GM21723 (cell line): ENCODE results near the gene IGSF9B.
"Not testable (repeated sequence)": the region's sequence is repeated elsewhere in the genome, so short reads cannot be mapped to it uniquely, and the experiment has no call there.

Experiments
- ATAC-seq: cut with Tn5 transposase; IDR thresholded peaks from one replicate; pipeline ENCODE4 v1.9.1; 2021; ENCODE audit warnings: mild to moderate bottlenecking, moderate library complexity; ENCODE audit not compliant: unreplicated experiment

The IGSF9B gene, protein sequence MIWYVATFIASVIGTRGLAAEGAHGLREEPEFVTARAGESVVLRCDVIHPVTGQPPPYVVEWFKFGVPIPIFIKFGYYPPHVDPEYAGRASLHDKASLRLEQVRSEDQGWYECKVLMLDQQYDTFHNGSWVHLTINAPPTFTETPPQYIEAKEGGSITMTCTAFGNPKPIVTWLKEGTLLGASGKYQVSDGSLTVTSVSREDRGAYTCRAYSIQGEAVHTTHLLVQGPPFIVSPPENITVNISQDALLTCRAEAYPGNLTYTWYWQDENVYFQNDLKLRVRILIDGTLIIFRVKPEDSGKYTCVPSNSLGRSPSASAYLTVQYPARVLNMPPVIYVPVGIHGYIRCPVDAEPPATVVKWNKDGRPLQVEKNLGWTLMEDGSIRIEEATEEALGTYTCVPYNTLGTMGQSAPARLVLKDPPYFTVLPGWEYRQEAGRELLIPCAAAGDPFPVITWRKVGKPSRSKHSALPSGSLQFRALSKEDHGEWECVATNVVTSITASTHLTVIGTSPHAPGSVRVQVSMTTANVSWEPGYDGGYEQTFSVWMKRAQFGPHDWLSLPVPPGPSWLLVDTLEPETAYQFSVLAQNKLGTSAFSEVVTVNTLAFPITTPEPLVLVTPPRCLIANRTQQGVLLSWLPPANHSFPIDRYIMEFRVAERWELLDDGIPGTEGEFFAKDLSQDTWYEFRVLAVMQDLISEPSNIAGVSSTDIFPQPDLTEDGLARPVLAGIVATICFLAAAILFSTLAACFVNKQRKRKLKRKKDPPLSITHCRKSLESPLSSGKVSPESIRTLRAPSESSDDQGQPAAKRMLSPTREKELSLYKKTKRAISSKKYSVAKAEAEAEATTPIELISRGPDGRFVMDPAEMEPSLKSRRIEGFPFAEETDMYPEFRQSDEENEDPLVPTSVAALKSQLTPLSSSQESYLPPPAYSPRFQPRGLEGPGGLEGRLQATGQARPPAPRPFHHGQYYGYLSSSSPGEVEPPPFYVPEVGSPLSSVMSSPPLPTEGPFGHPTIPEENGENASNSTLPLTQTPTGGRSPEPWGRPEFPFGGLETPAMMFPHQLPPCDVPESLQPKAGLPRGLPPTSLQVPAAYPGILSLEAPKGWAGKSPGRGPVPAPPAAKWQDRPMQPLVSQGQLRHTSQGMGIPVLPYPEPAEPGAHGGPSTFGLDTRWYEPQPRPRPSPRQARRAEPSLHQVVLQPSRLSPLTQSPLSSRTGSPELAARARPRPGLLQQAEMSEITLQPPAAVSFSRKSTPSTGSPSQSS (N-terminal part only)

DNA sequence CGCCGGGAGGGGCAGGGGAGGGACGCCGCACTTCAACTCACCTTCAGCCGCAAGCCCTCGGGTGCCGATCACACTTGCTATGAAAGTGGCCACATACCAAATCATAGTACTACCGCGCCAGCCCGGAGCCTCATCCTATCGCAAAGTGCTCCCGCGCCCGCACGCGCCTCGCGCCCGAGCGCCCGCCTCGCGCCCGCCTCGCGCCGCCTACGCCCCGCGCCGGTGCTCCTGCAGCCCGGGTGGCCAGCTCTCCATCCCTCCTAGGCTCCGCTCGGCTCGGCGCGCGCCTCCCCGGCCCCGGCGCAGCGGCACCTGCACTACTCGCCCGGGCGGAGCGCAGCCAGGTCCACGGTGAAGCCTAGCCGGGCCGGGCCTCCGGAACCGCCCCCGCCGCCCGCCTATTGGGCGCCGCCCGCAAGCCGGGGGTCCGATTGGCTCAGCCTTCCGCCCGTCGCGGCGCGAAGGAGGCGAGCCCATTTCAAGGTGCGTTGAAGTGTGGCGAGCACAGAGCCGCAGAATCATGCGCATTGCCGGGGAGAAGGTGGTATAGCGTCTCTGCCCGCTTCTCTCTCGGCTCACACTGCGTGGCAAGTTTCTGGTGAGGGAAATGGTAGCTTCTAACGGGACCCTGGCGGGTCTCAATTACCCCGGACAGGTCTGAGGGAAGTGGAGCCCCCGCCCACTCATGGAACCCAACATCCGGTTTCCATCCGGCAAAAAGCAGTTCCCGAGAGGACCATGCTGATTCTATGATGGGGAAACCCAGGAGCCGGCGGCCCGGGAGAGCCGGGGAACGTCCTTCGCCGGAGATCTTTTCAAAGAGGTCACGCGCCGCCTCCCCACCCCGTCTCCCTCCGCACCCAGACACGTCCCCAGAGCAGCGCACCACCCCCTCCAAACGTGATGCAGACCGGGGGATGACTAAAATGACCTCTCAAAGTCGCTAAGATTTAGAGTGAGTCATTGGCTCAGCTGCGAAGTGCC, at the start of gene IGSF9B:
Gene IGSF9B, minus strand, starts transcription at position 319 of the 984 bp plus-strand sequence. Its CDS starts 214 bp downstream, at position 105.
- ATAC-seq = peak; percentile 98

DNA sequence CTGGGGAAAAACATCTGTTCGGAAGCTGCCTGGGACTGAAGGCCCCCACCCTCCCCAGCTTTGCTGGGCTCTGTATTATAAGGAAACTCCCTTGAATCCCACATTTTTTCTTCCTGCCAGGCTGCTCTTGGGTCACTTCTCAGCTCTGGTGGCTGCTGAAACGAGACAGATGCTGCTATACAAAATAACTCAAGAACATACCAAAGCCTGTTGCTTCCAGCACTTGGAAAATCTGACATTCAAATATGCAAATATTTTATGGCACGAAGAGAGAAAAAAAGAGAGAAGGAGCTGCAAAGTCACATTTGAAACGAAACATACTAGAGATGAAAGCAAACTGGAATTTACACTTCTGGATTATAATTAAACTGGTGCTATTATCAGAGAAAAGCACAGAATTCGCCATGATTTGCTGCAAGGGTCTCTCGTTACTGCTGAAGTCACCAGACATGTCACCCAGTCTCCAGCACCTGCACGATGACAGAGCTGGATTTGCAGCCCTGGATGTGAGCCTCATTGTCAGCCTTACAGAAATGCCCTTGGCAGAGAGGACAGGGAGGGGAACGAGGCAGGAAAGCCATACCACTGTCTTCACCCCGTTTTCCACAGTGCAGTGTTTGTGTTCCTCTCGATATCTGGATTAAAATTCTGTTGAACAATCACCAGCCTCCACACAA, 47.9 kb upstream of the IGSF9B start:
- ATAC-seq = no peak

DNA sequence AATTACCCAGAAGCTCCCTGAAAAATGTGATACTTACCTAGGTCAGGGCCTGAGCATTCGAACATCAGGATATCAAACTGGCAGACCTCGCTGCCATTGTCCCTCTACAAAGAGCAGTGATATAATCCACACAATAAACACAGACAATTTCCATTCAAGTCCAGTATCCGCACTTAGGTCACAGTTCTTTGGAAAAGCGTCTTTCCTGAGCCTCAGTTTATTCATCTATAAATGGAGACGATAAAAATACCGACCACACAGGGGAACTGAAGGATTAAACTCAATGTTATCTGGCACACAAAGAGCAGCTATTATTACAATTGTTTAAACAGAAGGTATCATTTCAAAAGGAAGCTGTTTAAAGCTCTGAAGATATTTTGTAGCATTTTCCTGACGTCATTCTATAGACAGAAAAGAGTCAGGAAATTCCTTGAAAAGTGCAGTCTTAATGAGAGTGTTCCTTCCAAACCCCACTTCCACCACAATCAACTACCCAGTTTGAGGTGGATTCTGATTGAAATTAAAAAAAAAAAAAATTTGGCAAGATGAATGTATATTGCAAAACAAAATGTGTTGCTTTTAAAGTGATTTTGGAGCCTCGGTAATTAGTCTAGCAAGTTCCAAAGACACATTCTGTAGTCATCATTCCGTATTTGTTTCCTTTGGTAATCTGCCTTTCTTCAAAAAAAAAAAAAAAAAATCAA, 47.2 kb upstream of the IGSF9B start:
- ATAC-seq = no peak

DNA sequence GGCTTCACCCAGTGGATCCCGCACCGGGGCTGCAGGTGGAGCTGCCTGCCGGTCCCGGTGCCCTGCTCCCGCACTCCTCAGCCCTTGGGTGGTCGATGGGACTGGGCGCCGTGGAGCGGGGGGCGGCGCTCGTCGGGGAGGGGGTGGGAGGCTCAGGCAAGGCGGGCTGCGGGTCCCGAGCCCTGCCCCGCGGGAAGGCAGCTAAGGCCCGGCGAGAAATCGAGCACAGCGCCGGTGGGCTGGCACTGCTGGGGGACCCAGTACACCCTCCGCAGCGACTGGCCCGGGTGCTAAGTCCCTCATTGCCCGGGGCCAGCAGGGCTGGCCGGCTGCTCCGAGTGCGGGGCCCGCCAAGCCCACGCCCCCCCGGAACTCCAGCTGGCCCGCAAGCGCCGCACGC, 46.1 kb upstream of the IGSF9B start:
- not testable (repeated sequence) for ATAC-seq

DNA sequence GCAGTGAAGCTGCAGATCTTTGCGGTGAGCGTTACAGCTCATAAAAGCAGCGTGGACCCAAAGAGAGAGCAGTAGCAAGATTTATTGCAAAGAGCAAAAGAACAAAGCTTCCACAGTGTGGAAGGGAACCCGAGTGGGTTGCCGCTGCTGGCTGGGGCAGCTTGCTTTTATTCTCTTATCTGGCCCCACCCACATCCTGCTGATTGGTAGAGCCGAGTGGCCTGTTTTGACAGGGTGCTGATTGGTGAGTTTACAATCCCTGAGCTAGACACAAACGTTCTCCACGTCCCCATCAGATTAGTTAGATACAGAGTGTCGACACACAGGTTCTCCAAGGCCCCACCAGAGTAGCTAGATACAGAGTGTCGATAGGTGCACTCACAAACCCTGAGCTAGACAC, 45.6 kb upstream of the IGSF9B start:
- not testable (repeated sequence) for ATAC-seq

DNA sequence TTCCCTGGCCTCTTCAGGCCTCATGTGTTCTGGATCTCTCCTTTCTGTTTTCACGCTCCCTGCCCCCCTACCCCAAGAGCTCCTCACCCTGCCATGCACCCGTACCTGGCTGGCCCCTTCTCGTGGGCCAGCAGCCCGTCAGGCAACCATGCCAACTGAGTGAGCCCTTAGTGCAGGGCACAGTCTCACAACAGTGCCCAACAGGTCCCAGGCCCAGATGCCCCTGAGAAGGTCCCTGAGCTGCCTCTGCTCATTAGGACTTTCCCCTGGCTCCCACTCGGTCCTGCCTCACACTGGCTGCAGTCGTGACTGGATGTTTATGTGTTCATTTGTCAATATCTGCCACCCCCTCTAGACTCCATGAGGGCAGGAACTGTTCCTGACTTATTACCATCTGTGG, 44.8 kb upstream of the IGSF9B start:
- ATAC-seq = no peak

DNA sequence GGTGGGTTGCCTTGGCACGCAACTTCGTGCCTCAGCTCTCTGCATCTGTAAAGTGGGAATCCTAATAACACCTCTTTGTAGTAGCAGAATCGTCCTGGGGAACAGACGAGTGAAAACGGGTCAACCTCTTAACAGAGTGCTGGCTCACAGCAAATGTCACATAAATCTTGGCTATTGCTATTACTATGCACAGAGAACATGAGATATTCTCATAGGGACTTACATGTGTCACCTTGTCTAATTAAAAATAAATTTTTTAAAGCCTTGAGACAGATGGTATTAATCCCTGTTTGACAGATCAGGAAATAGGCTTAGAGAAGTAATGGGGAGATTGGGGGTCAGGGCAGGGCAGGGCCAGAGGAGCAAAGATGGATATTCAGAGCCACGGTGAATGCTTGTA, 44.3 kb upstream of the IGSF9B start:
- no peak for ATAC-seq

DNA sequence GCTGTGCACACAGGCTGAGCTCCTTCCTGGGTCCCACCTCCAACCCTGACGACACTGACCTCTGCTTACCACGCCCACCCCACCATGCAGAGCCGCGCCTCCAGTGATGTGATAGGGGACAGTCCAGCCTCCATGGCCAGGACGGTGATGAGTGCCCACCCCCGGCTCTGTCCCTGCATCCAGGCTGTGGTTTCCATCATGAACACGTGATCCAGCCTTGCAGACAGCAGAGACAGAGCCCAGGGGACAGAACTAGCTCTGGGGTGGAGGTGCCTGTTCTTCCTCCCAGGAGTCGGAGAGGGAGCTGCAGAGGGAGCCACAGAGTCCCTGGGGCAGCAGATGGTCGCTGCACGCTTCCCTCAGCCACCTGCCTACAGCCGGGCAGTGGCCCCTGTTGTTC, 42.6 kb upstream of the IGSF9B start:
- ATAC-seq = no peak

DNA sequence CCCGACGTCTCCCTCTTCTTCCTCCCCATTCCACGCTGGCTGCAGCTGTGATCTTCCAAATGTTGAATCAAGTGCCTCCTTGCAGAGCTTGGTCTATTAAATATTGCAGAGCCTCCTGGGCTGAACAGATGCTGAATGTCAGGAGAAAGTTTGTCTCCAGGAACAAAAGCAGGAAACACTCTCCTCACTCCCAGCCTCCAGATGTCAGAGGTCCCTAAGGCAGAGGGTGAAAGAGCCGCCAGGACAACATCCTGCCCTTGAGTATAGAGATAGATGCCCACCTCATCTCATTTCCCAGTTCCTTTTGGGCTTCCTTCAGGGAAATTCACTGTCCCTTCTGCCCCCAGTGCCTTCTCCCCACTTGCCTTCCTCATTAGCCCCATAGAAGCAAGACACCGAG, 40.8 kb upstream of the IGSF9B start:
- no peak for ATAC-seq

DNA sequence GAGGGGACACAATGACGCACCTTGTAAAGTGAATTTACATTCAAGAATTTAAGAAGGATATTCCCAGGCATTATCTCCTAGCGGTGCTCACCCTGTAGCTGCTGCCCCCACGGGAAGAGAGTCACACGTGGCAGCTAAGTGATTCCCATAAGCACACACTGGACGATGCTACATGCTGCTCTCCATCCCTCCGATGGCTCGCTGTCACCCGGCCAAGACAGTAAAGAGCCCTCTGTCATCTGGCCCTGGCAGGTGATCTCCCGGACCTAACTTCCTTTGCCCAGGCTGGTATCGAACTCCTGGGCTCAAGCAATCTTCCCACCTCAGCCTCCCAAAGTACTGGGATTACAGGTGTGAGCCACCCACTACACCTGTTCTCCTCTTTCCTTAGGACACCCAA, 39.9 kb upstream of the IGSF9B start:
- ATAC-seq = no peak

DNA sequence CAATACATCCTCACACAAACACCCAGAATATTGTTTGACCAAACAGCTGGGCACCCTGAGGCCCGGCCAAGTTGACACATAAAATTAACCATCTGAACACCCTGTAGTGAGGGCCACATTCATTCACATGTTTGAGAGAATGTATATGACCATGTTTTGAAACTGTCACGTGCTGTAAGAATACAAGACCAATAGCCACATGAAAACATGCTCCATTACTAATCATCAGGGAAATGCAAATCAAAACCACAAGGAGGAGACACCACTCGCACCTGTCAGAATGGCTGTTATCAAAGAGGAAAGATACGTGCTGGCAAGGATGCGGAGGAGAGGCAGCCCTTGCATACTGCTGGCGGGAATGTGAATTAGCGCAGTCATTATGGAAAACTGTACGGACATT, 38.3 kb upstream of the IGSF9B start:
- no peak for ATAC-seq

DNA sequence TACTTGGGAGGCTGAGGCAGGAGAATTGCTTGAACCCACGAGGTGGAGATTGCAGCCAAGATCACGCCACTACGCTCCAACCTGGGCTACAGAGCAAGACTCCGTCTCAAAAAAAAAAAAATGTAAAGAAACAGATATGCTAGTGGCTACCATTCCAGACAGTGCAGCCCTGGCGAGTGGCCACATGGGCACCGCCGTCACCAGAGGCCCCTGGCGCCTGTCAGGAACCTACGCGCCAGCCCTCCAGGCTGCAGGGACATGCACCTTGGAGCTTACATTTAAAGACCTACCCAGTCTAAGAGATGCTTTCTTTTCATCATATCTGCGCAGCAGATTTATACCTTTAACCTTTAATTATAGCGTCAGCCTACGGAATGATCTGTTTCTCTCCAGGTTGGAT, 37.2 kb upstream of the IGSF9B start:
- ATAC-seq = no peak

DNA sequence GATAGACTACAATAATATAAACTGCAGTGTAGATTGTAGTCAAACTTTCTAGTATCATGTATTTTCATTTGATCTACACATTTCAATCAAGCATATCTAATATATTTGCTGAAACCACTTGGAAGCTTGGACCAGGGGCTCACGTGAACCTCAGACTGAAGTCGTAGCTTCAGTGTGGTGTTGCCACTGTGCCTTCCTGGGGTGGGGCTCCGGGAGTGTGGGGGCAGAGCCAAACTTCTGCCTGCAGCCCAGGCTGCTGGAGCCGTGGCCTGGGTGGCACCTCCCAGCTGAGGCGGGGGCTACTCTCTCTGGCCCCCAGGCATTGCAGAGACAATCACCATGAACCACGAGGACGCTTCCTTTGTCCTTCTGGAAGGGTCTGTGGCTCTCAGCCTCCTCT, 36.3 kb upstream of the IGSF9B start:
- ATAC-seq = no peak

DNA sequence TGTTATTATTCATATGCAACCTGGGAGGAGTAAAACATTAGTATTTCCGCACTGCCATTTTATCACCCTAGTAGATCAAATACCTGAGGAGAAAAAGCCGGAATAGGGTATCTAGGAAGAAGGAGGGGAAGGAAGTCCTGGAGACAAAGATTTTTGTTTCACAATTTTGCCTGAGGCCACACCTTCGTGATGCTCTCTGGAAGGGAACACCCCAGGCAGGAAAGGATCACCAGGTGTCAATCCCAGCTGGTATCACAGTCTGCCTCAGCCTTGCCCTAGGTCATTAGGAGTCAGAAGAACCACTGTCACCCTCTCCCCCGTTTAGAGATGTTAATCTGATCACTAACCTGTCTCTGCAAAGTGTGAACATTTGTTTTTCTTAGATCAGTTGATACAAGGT, 35.4 kb upstream of the IGSF9B start:
- ATAC-seq = no peak

DNA sequence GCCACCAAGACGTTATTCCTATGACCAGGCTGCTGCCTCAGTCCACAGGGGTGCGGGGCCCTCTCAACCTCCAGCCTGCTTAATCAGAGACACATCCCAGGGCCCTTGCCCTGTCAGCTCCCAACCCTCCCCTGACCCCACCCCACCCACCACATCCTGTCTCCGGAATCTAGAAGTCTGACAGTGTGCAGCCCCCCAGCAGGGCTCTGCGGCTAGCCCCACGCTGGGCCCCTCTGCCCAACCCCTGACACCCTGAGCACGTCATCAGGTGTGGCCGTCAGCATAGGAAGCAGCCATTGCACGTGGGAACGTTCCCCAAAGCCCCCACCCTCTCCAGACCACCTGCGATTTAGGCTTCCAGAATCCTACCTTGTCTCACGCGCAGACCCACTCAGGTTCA, 34.3 kb upstream of the IGSF9B start:
- no peak for ATAC-seq

DNA sequence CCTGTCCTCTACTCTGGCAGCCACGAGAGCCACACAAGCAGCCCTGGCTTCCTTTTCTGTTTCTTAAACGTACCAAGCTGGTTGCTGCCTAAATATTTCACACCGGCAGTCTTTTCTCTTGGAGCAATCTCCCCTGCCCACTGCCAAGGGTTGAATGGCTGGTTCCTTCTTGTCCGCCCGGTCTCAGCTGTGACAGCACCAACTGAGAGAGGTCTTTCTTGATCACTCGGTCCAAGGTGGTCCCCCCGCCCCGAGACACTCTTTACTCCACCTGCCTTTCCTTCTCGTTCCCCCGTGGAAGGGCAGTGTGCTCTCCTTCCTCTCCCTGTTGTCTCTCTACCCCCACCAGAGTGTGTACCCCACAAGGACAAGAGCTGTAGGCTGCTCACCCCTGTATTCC, 33.7 kb upstream of the IGSF9B start:
- no peak for ATAC-seq

DNA sequence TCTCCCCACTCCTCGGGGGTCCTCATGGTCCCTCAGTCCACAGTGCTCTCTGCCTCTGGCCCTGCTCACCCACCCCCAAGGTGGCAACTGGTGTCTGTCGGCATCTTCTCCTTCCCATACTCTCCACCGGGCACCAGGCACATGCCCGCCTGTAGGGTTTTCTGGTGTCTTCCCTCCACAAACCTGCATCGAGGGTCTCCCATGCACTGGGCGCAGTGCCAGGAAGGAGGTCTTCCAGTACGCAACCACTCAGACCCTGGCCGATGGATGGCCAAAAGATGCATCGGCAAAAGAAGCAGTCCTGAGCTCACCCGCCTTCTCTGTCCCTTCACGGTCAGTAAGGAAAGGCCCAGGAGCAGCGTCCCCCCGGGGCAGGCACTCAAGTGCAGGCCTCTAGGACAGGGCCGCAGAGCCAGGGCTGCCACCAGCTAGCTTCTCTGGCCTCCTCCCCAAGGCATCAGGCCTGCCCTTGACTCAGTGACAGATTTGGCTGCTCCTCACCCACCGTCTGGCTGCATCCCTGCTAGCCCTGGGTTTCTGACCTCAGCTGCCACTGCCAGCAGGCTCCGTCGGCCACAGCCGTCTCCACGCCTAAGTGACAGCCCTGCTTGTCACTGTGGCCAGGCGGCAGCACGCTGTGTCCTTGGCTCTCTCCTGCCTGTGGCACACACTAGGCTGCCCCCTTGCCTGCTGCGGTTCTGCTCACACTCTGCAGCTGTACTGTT, 32.1 kb upstream of the IGSF9B start:
- ATAC-seq = no peak

DNA sequence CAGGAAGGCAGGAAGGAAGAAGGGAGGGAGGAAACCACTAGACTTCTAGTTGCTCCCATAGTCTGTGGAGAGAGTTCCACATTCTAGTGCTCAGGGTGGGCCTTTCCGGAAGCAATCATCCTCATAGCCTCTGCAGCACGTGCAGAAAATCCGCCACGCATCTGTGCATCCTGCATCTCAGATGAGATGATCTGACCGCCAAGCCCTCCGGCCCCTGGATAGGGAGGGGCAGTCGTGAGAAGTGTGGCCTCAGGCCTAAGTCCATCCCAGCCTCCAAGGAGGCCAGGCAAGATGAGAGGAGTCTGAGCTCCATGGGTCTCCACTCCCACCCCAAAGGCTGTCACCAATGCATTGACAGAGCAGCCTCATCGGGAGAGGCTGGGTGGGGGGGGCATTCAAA, 30.4 kb upstream of the IGSF9B start:
- ATAC-seq = no peak
